ENCODE results near the gene CCDC50. TPM values are rescaled to one million over a fixed set of nuclear protein-coding genes. Genes with fewer than 3 reads are reported as not detected.

Gene CCDC50, protein sequence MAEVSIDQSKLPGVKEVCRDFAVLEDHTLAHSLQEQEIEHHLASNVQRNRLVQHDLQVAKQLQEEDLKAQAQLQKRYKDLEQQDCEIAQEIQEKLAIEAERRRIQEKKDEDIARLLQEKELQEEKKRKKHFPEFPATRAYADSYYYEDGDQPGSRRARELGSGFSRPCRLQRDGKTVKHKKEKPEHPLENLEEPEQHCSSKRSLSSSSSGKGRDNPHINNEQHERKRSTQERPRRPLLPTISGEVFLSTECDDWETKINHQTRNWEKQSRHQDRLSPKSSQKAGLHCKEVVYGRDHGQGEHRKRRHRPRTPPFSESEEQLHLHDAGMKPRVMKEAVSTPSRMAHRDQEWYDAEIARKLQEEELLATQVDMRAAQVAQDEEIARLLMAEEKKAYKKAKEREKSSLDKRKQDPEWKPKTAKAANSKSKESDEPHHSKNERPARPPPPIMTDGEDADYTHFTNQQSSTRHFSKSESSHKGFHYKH
- 53.0 and 86.3 TPM in 2 replicates for total RNA-seq

DNA sequence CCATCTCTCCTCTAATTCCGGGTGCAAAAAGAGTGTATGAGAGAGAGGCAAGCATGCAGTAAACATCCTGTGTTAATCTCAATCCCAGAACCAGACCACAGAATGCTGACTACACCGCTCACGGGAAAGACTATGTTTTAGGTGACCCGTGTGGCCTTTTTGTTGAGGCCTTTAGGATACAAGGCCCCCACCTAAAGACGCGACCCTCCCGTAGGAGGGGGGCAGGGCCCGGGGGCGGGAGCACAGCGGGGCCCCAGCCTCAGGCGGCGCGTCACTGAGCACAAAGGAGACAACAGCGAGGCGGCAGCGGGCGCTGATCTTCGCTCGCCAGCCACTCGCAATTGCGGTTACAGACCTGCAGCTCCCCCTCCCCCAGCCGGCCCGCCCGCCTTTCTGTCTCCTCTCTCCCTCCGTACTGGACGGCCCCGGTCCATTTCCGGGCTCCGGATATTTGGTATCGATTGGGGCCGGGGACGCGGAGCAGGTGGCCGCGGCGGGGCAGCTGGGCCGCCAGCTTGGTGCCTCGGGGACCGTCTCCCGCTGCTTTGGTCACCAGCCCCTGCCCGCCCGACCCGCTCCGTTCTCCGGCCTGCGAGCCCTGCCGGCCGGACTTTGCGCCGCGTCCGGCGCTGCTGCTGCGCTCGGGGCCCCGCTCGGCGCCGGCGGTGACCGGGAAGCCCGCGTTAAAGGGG is at the start of gene CCDC50:
TSS of gene CCDC50 (plus strand) at position 433 of the 692 bp plus-strand sequence. CDS start 281 bp downstream, outside the sequence.

DNA sequence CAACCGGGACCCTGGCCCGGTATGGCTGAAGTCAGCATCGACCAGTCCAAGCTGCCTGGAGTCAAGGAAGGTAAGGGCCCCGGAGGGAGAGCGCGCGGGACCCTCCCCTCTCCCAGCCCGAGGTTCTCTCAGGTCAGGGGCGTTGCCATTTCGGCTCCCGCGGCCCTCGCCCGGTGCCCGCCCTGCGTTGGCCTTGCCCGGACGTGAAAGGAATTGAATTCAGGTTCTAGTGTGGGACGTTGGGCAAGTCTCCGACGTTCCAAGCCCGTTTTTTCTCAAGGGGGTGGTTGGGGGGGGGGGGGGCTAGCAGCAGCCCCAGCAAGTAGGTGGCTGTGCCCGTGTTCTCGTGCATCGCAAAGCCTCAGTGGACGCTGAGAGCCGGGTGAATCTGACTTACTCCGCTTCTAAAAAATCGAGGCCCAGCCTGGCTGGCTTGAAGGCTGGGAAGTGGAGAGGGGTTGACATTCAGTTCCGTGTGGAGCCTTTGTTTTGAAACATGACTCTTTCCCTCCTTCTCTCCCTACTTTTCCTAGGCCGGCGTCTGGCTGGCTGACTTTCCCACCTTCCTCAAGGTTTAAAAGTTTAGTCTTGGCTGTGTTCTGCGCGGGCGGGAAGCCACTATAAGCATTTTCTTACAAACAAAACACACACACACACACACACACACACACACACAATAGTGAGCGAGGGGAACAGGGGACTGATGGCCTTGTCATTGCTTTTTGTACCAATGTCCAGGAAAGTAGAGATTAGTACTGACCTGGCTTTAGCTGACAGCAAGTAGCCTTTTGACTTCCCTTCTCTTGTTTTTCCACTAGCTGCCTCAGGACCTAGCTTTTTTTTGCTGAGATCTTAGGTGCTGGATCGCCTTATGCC is 698 bp downstream of the CCDC50 start, which contains the start of gene UTS2B:
TSS of gene UTS2B (minus strand) at position 873 of the 876 bp plus-strand sequence. CDS start 48,337 bp downstream, outside the sequence.

Other genes starting within 250 kb of the CCDC50 start
- gene OSTN, start 130.2 kb upstream of the CCDC50 start, total RNA-seq = 0.86 TPM in 1 of 2 replicates, not detected in the other
- 0.89 TPM in 1 of 2 replicates, not detected in the other for gene UTS2B, start 1.1 kb downstream of the CCDC50 start, total RNA-seq
- not detected in 2 replicates for gene PYDC2, start 131.8 kb downstream of the CCDC50 start, total RNA-seq